HEK293T (cell line): Measurements from ENCODE around the gene CFAP157.

ENCODE experiments used
- ELF4 ChIP-seq: fragments of 450-650 bp; IDR thresholded peaks from 2 replicates; pipeline ENCODE4 v1.6.1; 2017; ENCODE audit warnings: antibody characterized with exemption
- FOXM1 ChIP-seq: fragments of 450-650 bp; IDR thresholded peaks from 2 replicates; pipeline ENCODE4 v1.6.1; 2017; ENCODE audit warnings: mild to moderate bottlenecking, borderline replicate concordance
- SP1 ChIP-seq: fragments of 450-650 bp; IDR thresholded peaks from 2 replicates; pipeline ENCODE4 v1.6.1; 2017
- SUZ12 ChIP-seq: fragments of 450-650 bp; IDR thresholded peaks from 2 replicates; pipeline ENCODE4 v1.6.1; 2016; ENCODE audit warnings: mild to moderate bottlenecking

- TF ChIP-seq SP1 = no peak
- TF ChIP-seq ELF4 = no peak
- TF ChIP-seq SUZ12 = no peak
- no peak for TF ChIP-seq FOXM1
Measured at GRCh38 chr9:127763918-127764384, 57.2 kb downstream of the CFAP157 start.
